NCI-H524 treated with DMSO at 0.1 percent for 48 hours (cell line): ENCODE results near the gene CTSL.
A peak's percentile ranks its signal among the peaks of the same experiment; 100 is the strongest.

ENCODE experiments used
- DNase-seq: peaks from one replicate; lab custom pipeline; 2025; lab: John Stamatoyannopoulos, UW

CTSL gene

GRCh38 chr9:87725900-87726709 lies at the start of gene CTSL:
Gene CTSL (plus strand): TSS chr9:87726119. CDS start chr9:87727604, 1,485 bp downstream.
- DNase-seq, result no peak

- DNase-seq, result no peak
These were observed 48.7 kb upstream of the CTSL start for GRCh38 chr9:87676976-87677775.

- no peak for DNase-seq
These were observed 47.9 kb upstream of the CTSL start for GRCh38 chr9:87677776-87678587.

GRCh38 chr9:87678650-87679355 lies 47.1 kb upstream of the CTSL start:
- peak; percentile 20 for DNase-seq

- no peak for DNase-seq
These were observed 44.5 kb upstream of the CTSL start for GRCh38 chr9:87681271-87682061.

- DNase-seq, result no peak
These were observed 43.8 kb upstream of the CTSL start for GRCh38 chr9:87682085-87682484.

- DNase-seq, result peak; percentile 1
These were observed 43.3 kb upstream of the CTSL start for GRCh38 chr9:87682618-87683017.

GRCh38 chr9:87683751-87684626 lies 41.9 kb upstream of the CTSL start:
- no peak for DNase-seq

- no peak for DNase-seq
These were observed 41.2 kb upstream of the CTSL start for GRCh38 chr9:87684627-87685219.

GRCh38 chr9:87685441-87685840 lies 40.5 kb upstream of the CTSL start:
- no peak for DNase-seq

- no peak for DNase-seq
These were observed 39.9 kb upstream of the CTSL start for GRCh38 chr9:87685871-87686519.

GRCh38 chr9:87686520-87687090 lies 39.3 kb upstream of the CTSL start:
- DNase-seq, result no peak

- DNase-seq, result no peak
These were observed 38.7 kb upstream of the CTSL start for GRCh38 chr9:87687207-87687606.

- DNase-seq, result no peak
These were observed 31.6 kb upstream of the CTSL start for GRCh38 chr9:87694236-87694755.

GRCh38 chr9:87695523-87695922 lies 30.4 kb upstream of the CTSL start:
- DNase-seq, result no peak

- DNase-seq, result no peak
These were observed 29.3 kb upstream of the CTSL start for GRCh38 chr9:87696641-87697040.

- DNase-seq, result no peak
These were observed 27.7 kb upstream of the CTSL start for GRCh38 chr9:87698069-87698809.

GRCh38 chr9:87699835-87700234 lies 26.1 kb upstream of the CTSL start:
- no peak for DNase-seq
